Smooth muscle cell (in vitro differentiated cells): ENCODE data around the gene PHETA1. TPM values are rescaled to one million over a fixed set of nuclear protein-coding genes. Genes with fewer than 3 reads are reported as not detected.

ENCODE experiments used
- DNase-seq: peaks from one replicate; lab custom pipeline; 2025; ENCODE audit not compliant: unreplicated experiment; lab: John Stamatoyannopoulos, UW
- H2AFZ ChIP-seq: fragments of 200-600 bp; sonication (generic); 2 replicates; pipeline ENCODE4 v1.6.0; 2016; ENCODE audit warnings: antibody characterized with exemption, low read depth, mild to moderate bottlenecking
- H3F3A ChIP-seq: fragments of 200-600 bp; sonication (generic); 2 replicates; pipeline ENCODE4 v1.6.0; 2017; ENCODE audit warnings: antibody characterized with exemption, low read depth
- H3K27ac ChIP-seq: fragments of 200-600 bp; sonication (generic); 2 replicates; pipeline ENCODE4 v1.5.1; 2016; ENCODE audit warnings: low read depth, mild to moderate bottlenecking
- H3K27me3 ChIP-seq: fragments of 200-600 bp; sonication (generic); 2 replicates; pipeline ENCODE4 v1.6.1; 2016; ENCODE audit warnings: low read depth, mild to moderate bottlenecking
- H3K36me3 ChIP-seq: fragments of 200-600 bp; sonication (generic); 2 replicates; pipeline ENCODE4 v1.5.1; 2016; ENCODE audit warnings: low read depth
- H3K4me1 ChIP-seq: fragments of 200-600 bp; sonication (generic); 2 replicates; pipeline ENCODE4 v1.5.1; 2016; ENCODE audit warnings: low read depth
- H3K4me2 ChIP-seq: fragments of 200-600 bp; sonication (generic); 2 replicates; pipeline ENCODE4 v1.6.0; 2016; ENCODE audit warnings: mild to moderate bottlenecking
- H3K4me3 ChIP-seq: fragments of 200-600 bp; sonication (generic); 2 replicates; pipeline ENCODE4 v1.5.1; 2016; ENCODE audit warnings: mild to moderate bottlenecking
- H3K79me2 ChIP-seq: fragments of 200-600 bp; sonication (generic); 2 replicates; pipeline ENCODE4 v1.6.0; 2016; ENCODE audit warnings: low read depth, mild to moderate bottlenecking
- H3K9ac ChIP-seq: fragments of 200-600 bp; sonication (generic); 2 replicates; pipeline ENCODE4 v1.6.0; 2016; ENCODE audit warnings: low read depth
- H3K9me3 ChIP-seq: fragments of 200-600 bp; sonication (generic); replicated peaks from 2 replicates; pipeline ENCODE4 v1.5.1; 2016; ENCODE audit warnings: low read depth
- H4K20me1 ChIP-seq: fragments of 200-600 bp; sonication (generic); 2 replicates; pipeline ENCODE4 v1.6.0; 2016; ENCODE audit warnings: low read depth
- CTCF ChIP-seq: fragments of 200-600 bp; sonication (generic); IDR thresholded peaks from 2 replicates; pipeline ENCODE4 v1.5.1; 2017; ENCODE audit warnings: borderline replicate concordance, mild to moderate bottlenecking, antibody characterized with exemption; ENCODE audit not compliant: insufficient read depth, poor library complexity, severe bottlenecking
- WGBS: methylation state at CpG from one replicate; pipeline ENCODE4 v1.1.7; 2016; ENCODE audit warnings: low lambda C conversion rate; 5-methylcytosine and 5-hydroxymethylcytosine counted together
- polyA plus RNA-seq: library from polyadenylated mRNA; unstranded; fragments of >200 nt; fragmentation: Nextera tagmentation; extraction: Ambion mirVana; gene quantifications from 2 replicates; pipeline ENCODE4 v1.2.1, GENCODE V29; 2016
- total RNA-seq: library from RNA; depleted of rRNA; stranded (reverse); fragments of >200 nt; gene quantifications from 2 replicates; pipeline ENCODE4 v1.2.3, GENCODE V29; 2014

The PHETA1 gene
- total and polyA plus RNA-seq, 2 experiments from 2014 or later: 2.9 to 9.3 TPM

DNA sequence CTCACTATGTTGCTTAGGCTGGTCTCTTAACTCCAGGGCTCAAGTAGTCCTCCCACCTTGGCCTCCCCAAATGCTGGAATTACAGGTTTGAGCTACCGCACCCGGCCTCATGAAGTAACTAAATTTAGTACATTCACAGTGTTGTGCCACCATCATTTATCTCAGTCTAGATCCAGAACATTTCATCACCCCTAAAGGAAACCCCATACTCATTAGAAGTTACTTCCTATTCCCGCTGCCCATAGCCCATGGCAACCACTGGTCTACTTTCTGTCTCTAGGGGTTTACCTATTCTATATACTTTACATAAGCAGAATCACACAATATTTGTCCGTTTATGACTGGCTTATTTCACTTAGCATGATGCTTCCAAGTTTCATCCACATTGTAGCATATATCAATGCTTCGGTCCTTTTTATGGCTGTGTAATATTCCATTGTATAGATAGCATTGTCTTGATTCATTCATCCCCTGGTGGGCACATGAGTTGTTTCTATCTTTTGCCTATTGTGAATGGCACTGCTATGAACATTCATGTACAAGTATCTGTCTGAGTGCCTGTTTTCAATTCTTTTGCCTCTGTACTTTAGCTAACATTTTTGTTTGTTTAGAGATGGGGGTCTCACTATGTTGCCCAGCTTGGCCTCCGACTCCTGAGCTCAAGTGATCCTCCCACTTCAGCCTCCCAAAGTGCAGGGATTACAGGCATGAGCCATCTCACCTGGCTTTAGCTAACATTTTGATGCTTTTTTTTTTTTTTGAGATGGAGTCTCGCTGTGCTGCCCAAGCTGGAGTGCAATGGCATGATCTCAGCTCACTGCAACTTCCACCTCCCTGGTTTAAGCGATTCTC, 26.7 kb upstream of the PHETA1 start:
- no peaks in the 10 kb centered on the region for H3K36me3 ChIP-seq
- H3K9me3 ChIP-seq: no peaks in the 10 kb centered on the region

GRCh38 chr12:111394480-111394879, 25.6 kb upstream of the PHETA1 start:
- no peak for TF ChIP-seq CTCF
- Histone ChIP-seq H3K4me3 (no peak overlapping the region), H3K4me1 (no peaks in the 10 kb centered on the region), H3K79me2 (no peaks in the 10 kb centered on the region), H3K27me3 (no peaks in the 10 kb centered on the region), H4K20me1 (no peaks in the 10 kb centered on the region), H3K27ac (no peak overlapping the region), H3K9ac (no peak overlapping the region), H3K4me2 (no peak overlapping the region), H3K36me3 (no peaks in the 10 kb centered on the region), H2AFZ (no peak overlapping the region), H3F3A (peaks cover 9% of the 10 kb centered on the region), H3K9me3 (no peaks in the 10 kb centered on the region)
- 88% methylated on average over 6 of the region's 8 CpGs for WGBS
- no peak for DNase-seq

More for the DNA sequence above, 26.7 kb upstream of the PHETA1 start:
- WGBS: 85% methylated on average over 8 of the region's 8 CpGs
- Histone ChIP-seq H3K4me2 (no peak overlapping the region), H3F3A (peaks cover 9% of the 10 kb centered on the region), H3K79me2 (no peaks in the 10 kb centered on the region), H3K4me3 (no peak overlapping the region), H3K9ac (no peak overlapping the region), H3K4me1 (no peaks in the 10 kb centered on the region), H3K27me3 (no peaks in the 10 kb centered on the region), H2AFZ (no peak overlapping the region), H4K20me1 (no peaks in the 10 kb centered on the region), H3K27ac (no peak overlapping the region)
- TF ChIP-seq CTCF: no peak
- DNase-seq: no peak

GRCh38 chr12:111393700-111394300, 24.9 kb upstream of the PHETA1 start:
- no peak for DNase-seq
- no peak for TF ChIP-seq CTCF
- H3K27me3 ChIP-seq: no peaks in the 10 kb centered on the region
- H2AFZ ChIP-seq: no peak overlapping the region
- H3K9me3 ChIP-seq: no peaks in the 10 kb centered on the region
- H3K4me3 ChIP-seq: no peak overlapping the region
- peaks cover 9% of the 10 kb centered on the region for H3F3A ChIP-seq
- no peak overlapping the region for H3K9ac ChIP-seq
- H4K20me1 ChIP-seq: no peaks in the 10 kb centered on the region
- no peaks in the 10 kb centered on the region for H3K36me3 ChIP-seq
- no peak overlapping the region for H3K4me2 ChIP-seq
- no peak overlapping the region for H3K27ac ChIP-seq
- 80% methylated on average over 7 of the region's 8 CpGs for WGBS
- no peaks in the 10 kb centered on the region for H3K79me2 ChIP-seq
- H3K4me1 ChIP-seq: no peaks in the 10 kb centered on the region
